ENCODE results near the gene DDN.

The DDN gene

GRCh38 chr12:48968467-48968866 lies 30.7 kb downstream of the DDN start:
- no peak for DNase-seq (ENCODE audit: low read depth in 3 of 3, low spot score in 1 of 3)

- DNase-seq (ENCODE audit: low read depth in 3 of 3, low spot score in 1 of 3) = no peak
Observed at GRCh38 chr12:48967991-48968390, 31.2 kb downstream of the DDN start.

GRCh38 chr12:48966177-48966895 lies 32.8 kb downstream of the DDN start:
- DNase-seq (ENCODE audit: low read depth in 3 of 3, low spot score in 1 of 3) = no peak

- DNase-seq (ENCODE audit: low read depth in 3 of 3, low spot score in 1 of 3) = no peak
Observed at GRCh38 chr12:48965298-48965838, 33.8 kb downstream of the DDN start.

GRCh38 chr12:48961801-48962200 lies 37.4 kb downstream of the DDN start:
- no peak for DNase-seq (ENCODE audit: low read depth in 3 of 3, low spot score in 1 of 3)

- DNase-seq (ENCODE audit: low read depth in 3 of 3, low spot score in 1 of 3) = no peak
Observed at GRCh38 chr12:48961331-48961730, 37.8 kb downstream of the DDN start.

- no peak for DNase-seq (ENCODE audit: low read depth in 3 of 3, low spot score in 1 of 3)
Observed at GRCh38 chr12:48960834-48961233, 38.3 kb downstream of the DDN start.

- DNase-seq (ENCODE audit: low read depth in 3 of 3, low spot score in 1 of 3) = no peak
Observed at GRCh38 chr12:48958049-48958388, 41.2 kb downstream of the DDN start.

GRCh38 chr12:48957141-48958048 lies 41.8 kb downstream of the DDN start, which contains the start of gene ARF3:
Gene ARF3, minus strand, starts transcription at chr12:48957487. Its CDS starts 16,392 bp downstream, at chr12:48941095.
- peak; percentile 82 to 85 (median 85) for DNase-seq (ENCODE audit: low read depth in 3 of 3, low spot score in 1 of 3)

GRCh38 chr12:48956279-48957140 lies 42.7 kb downstream of the DDN start:
- no peak for DNase-seq (ENCODE audit: low read depth in 3 of 3, low spot score in 1 of 3)

- DNase-seq (ENCODE audit: low read depth in 3 of 3, low spot score in 1 of 3) = no peak
Observed at GRCh38 chr12:48954841-48955501, 44.2 kb downstream of the DDN start.

GRCh38 chr12:48954061-48954460 lies 45.1 kb downstream of the DDN start:
- no peak for DNase-seq (ENCODE audit: low read depth in 3 of 3, low spot score in 1 of 3)

GRCh38 chr12:48952691-48953090 lies 46.5 kb downstream of the DDN start:
- no peak for DNase-seq (ENCODE audit: low read depth in 3 of 3, low spot score in 1 of 3)

GRCh38 chr12:48947727-48948126 lies 51.4 kb downstream of the DDN start:
- no peak for DNase-seq (ENCODE audit: low read depth in 3 of 3, low spot score in 1 of 3)

GRCh38 chr12:48946943-48947342 lies 52.2 kb downstream of the DDN start:
- no peak for DNase-seq (ENCODE audit: low read depth in 3 of 3, low spot score in 1 of 3)

- no peak for DNase-seq (ENCODE audit: low read depth in 3 of 3, low spot score in 1 of 3)
Observed at GRCh38 chr12:48946205-48946604, 53.0 kb downstream of the DDN start.
